Heart left ventricle (tissue), 16 donors: ENCODE measurements around the gene LRMDA. TPM values are rescaled to one million over a fixed set of nuclear protein-coding genes. Genes with fewer than 3 reads are reported as not detected.

Source experiments
- ATAC-seq, 4 donors: fragments of 200-7000 bp; cut with Tn5 transposase; one replicate each; pipeline ENCODE4 v1.9.1; 2020 to 2022; ENCODE audit warnings: moderate library complexity in 4 of 4, mild to moderate bottlenecking in 3 of 4, moderate number of reproducible peaks in 1 of 4
- DNase-seq, 5 donors: peaks; one replicate each; pipeline ENCODE4 v3.0.0-alpha.2; 2020
- H3K27ac ChIP-seq, 12 donors: fragments of 200-600 bp; sonication (generic) in 4 of 12; one replicate each; pipeline versions ENCODE4 v1.5.0 to v1.8.0; 2016 to 2022; ENCODE audit warnings: mild to moderate bottlenecking in 2 of 12
- H3K27me3 ChIP-seq, 9 donors: fragments of 200-600 bp; sonication (generic) in 2 of 9; one replicate each; pipeline versions ENCODE4 v1.5.1 to v1.8.0; 2016 to 2022; ENCODE audit warnings: mild to moderate bottlenecking in 3 of 9
- H3K36me3 ChIP-seq, 9 donors: fragments of 200-600 bp; sonication (generic) in 2 of 9; one replicate each; pipeline versions ENCODE4 v1.5.0 to v1.8.0; 2018 to 2022; ENCODE audit warnings: mild to moderate bottlenecking in 2 of 9
- H3K4me1 ChIP-seq, 12 donors: fragments of 200-600 bp; sonication (generic) in 4 of 12; one replicate each; pipeline versions ENCODE4 v1.5.0 to v1.8.0; 2016 to 2022; ENCODE audit warnings: mild to moderate bottlenecking in 3 of 12
- H3K4me3 ChIP-seq, 12 donors: fragments of 200-600 bp; sonication (generic) in 4 of 12; one replicate each; pipeline versions ENCODE4 v1.5.0 to v1.8.0; 2017 to 2022; ENCODE audit warnings: mild to moderate bottlenecking in 9 of 12, moderate library complexity in 4 of 12
- H3K9me3 ChIP-seq, 12 donors: fragments of 200-600 bp; sonication (generic) in 4 of 12; one replicate each; pipeline versions ENCODE4 v1.5.0 to v1.8.0; 2016 to 2022; ENCODE audit warnings: mild to moderate bottlenecking in 1 of 12
- CTCF ChIP-seq, 12 donors: fragments of 200-600 bp; sonication (generic) in 4 of 12; IDR thresholded peaks; one replicate each; pipeline versions ENCODE4 v1.5.0 to v1.8.0; 2018 to 2022; ENCODE audit warnings: antibody characterized with exemption in 12 of 12, mild to moderate bottlenecking in 5 of 12
- POLR2A ChIP-seq, 2 donors: fragments of 450-650 bp; IDR thresholded peaks; one replicate each; pipeline ENCODE4 v1.6.1; 2017; ENCODE audit warnings: antibody characterized with exemption in 2 of 2, mild to moderate bottlenecking in 2 of 2, moderate library complexity in 2 of 2
- WGBS, 4 donors: extraction: QIAGEN DNeasy Blood & Tissue Kit in 2 of 4; methylation state at CpG; one replicate each; pipeline versions ENCODE4 v1.1.5 to v1.1.7; 2013 to 2018; 5-methylcytosine and 5-hydroxymethylcytosine counted together
- intact Hi-C, 10 donors: fragments of 100-400 bp; cut with DNase I; formaldehyde crosslinking; loops; one replicate each; pipeline versions ENCODE4 v1.11.1 to v1.14.2; 2022
- polyA plus RNA-seq, 2 donors: library from polyadenylated mRNA; stranded (reverse); fragments of 200-250 nt; gene quantifications; one replicate each; pipeline ENCODE4 v1.2.3, GENCODE V29; 2013
- total RNA-seq, 9 donors: library from RNA; depleted of rRNA in 2 of 9; stranded (reverse); fragments of >200 nt in 2 of 9; fragmentation: NEBNext Ultra II Directional in 3 of 9; extraction: Animal tissue kit (Norgen Biotek cat#: 25700) in 3 of 9; gene quantifications; one replicate each; pipeline versions ENCODE4 v1.1.0 to v1.2.4, GENCODE V29; 2016 to 2023
- donor health status: ischemic (EF 13 %, LVEDD 7.1; RV severe dilation, severe dysfunction).
- donor health status: healthy with polysubstance abuse.
- donor health status: DM: no; HTN: yes; CAD: no.
- donor health status: DM: no; HTN: no; CAD: no.
- donor health status: ischemic (EF 25% LVEDD 6.9; RV normal size, moderate dysfunction).
- donor health status: ischemic (EF 25% LVEDD 5.7; RV mildly dilated, moderate dysfunction).
- donor health status: healthy.
- donor health status: DM: yes; HTN: yes; CAD: no.
- donor health status: ischemic (EF 35%, LVEDD 5.7; RV mildly dilated, moderate dysfunction).
- donor health status: nonischemic (EF 11% LVEDD 7.7; RV severe dilation, severe dysfunction).
- donor health status: DM: yes; HTN: yes; CAD: no.
- donor health status: PGD.
- donor health status: ischemic (EF 29% LVEDD 5.4; RV normal size, mild dysfunction).
- donor health status: nonischemic (EF 23%, LVEDD 6.1; RV moderate dilation, normal function).

LRMDA gene
- total and polyA plus RNA-seq, 11 donors, result 2.4 to 34.4 (median 14.9) TPM

GRCh38 chr10:75612904-75613684 is 181.7 kb downstream of the LRMDA start:
- Histone ChIP-seq H3K27me3 (no peaks in the 10 kb centered on the region), H3K9me3 (no peaks in the 10 kb centered on the region), H3K4me1 (peaks cover 0 to 58% (median 15%) of the 10 kb centered on the region in 12 donors), H3K4me3 (no peak overlapping the region), H3K36me3 (no peaks in the 10 kb centered on the region), H3K27ac (peak overlapping the region in 2 of 12 donors; percentile 9 to 89)
- intact Hi-C loops, result no loop called here
- 29 to 40% (median 36%) methylated on average over 5 of the region's 5 CpGs for WGBS, 4 donors
- DNase-seq, result peak in 1 of 5 donors; percentile 28
- ATAC-seq, result peak; percentile 51 to 89 (median 74)
- no peak for TF ChIP-seq POLR2A (IDR thresholded peaks at IDR 0.05)
- TF ChIP-seq CTCF (IDR thresholded peaks at IDR 0.05), result no peak

GRCh38 chr10:75613685-75614504 is 182.5 kb downstream of the LRMDA start:
- peaks cover 0 to 58% (median 15%) of the 10 kb centered on the region in 12 donors for H3K4me1 ChIP-seq
- TF ChIP-seq POLR2A (IDR thresholded peaks at IDR 0.05) (no peak), CTCF (IDR thresholded peaks at IDR 0.05) (no peak)
- ATAC-seq (no peak), DNase-seq (no peak)
- intact Hi-C loops, result no loop called here
- H3K9me3 ChIP-seq, result no peaks in the 10 kb centered on the region
- WGBS, 4 donors, result 56 to 65% (median 60%) methylated on average over 10 of the region's 10 CpGs
- H3K36me3 ChIP-seq, result no peaks in the 10 kb centered on the region
- H3K27me3 ChIP-seq, result no peaks in the 10 kb centered on the region
- no peak overlapping the region for H3K4me3 ChIP-seq
- peak overlapping the region in 1 of 12 donors; percentile 89 for H3K27ac ChIP-seq

GRCh38 chr10:75616076-75616475 is 184.7 kb downstream of the LRMDA start:
- Histone ChIP-seq H3K9me3 (no peaks in the 10 kb centered on the region), H3K36me3 (no peaks in the 10 kb centered on the region), H3K4me3 (no peak overlapping the region), H3K4me1 (peaks cover 0 to 49% (median 15%) of the 10 kb centered on the region in 12 donors), H3K27me3 (no peaks in the 10 kb centered on the region), H3K27ac (no peak overlapping the region)
- no peak for ATAC-seq
- intact Hi-C loops, result no loop called here
- DNase-seq, result no peak
- TF ChIP-seq POLR2A (IDR thresholded peaks at IDR 0.05) (no peak), CTCF (IDR thresholded peaks at IDR 0.05) (no peak)
- WGBS, 4 donors, result 88 to 97% (median 92%) methylated on average over 3 of the region's 3 CpGs

GRCh38 chr10:75616874-75617478 is 185.6 kb downstream of the LRMDA start:
- 69 to 83% (median 76%) methylated on average over 3 of the region's 3 CpGs for WGBS, 4 donors
- no peak overlapping the region for H3K4me3 ChIP-seq
- H3K27ac ChIP-seq, result peak overlapping the region in 1 of 12 donors; percentile 17
- H3K27me3 ChIP-seq, result no peaks in the 10 kb centered on the region
- intact Hi-C loops, result no loop called here
- no peaks in the 10 kb centered on the region for H3K36me3 ChIP-seq
- TF ChIP-seq POLR2A (IDR thresholded peaks at IDR 0.05) (no peak), CTCF (IDR thresholded peaks at IDR 0.05) (no peak)
- H3K9me3 ChIP-seq, result no peaks in the 10 kb centered on the region
- no peak for ATAC-seq
- peak in 1 of 5 donors; percentile 29 for DNase-seq
- peaks cover 0 to 44% (median 13%) of the 10 kb centered on the region in 12 donors for H3K4me1 ChIP-seq
